HEK293 (cell line): ENCODE results near the gene UCK1.

Experiments used
- ZNF138 ChIP-seq: fragments of 450-650 bp; formaldehyde crosslinking; IDR thresholded peaks from 2 replicates; pipeline ENCODE4 v1.5.1; 2016; ENCODE audit warnings: missing biosample characterization, missing genetic modification characterization, borderline replicate concordance
- ZNF398 ChIP-seq: fragments of 450-650 bp; formaldehyde crosslinking; IDR thresholded peaks from 2 replicates; pipeline ENCODE4 v1.5.1; 2017; ENCODE audit warnings: missing biosample characterization, missing genetic modification characterization
- TF ChIP-seq, protein P1 (sequence below): fragments of 450-650 bp; formaldehyde crosslinking; IDR thresholded peaks from 2 replicates; pipeline ENCODE4 v1.5.1; 2017; ENCODE audit warnings: missing biosample characterization, mild to moderate bottlenecking, missing genetic modification characterization, moderate library complexity

DNA sequence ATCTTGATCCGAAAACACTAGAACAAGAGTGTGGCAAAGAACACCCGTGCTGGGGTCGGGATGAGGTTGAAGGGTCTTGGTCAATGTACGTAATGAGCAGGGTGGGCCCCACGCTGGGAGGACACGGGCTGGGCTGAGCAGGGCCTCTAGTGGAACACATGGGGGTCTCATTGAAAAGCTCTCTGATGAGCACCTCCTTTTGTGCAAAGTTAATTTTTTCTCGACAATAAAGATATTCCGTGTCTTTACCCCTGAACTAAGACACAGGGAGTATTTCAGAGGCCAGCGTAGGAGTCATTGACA is 8.0 kb downstream of the UCK1 start:
- TF ChIP-seq ZNF398 = no peak
- no peak for TF ChIP-seq ZNF138
- TF ChIP-seq, protein P1, sequence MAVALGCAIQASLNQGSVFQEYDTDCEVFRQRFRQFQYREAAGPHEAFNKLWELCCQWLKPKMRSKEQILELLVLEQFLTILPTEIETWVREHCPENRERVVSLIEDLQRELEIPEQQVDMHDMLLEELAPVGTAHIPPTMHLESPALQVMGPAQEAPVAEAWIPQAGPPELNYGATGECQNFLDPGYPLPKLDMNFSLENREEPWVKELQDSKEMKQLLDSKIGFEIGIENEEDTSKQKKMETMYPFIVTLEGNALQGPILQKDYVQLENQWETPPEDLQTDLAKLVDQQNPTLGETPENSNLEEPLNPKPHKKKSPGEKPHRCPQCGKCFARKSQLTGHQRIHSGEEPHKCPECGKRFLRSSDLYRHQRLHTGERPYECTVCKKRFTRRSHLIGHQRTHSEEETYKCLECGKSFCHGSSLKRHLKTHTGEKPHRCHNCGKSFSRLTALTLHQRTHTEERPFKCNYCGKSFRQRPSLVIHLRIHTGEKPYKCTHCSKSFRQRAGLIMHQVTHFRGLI (tag by site-specific recombination) = no peak
